GM23338 (cell line): Measurements from ENCODE around the gene KCNMB1. TPM values are rescaled to one million over a fixed set of nuclear protein-coding genes. Genes with fewer than 3 reads are reported as not detected.

Experiments used
- ATAC-seq: fragments of 200-7000 bp; cut with Tn5 transposase; 3 replicates; pipeline ENCODE4 v1.9.1; 2020
- DNase-seq: peaks from one replicate; pipeline ENCODE4 v3.0.0-alpha.2; 2015; ENCODE audit warnings: low spot score
- H2AFZ ChIP-seq: fragments of 200-600 bp; sonication (generic); 2 replicates; pipeline ENCODE4 v1.8.0; 2016; ENCODE audit warnings: antibody characterized with exemption, mild to moderate bottlenecking, moderate library complexity
- H3F3A ChIP-seq: fragments of 200-600 bp; sonication (generic); replicated peaks from 2 replicates; pipeline ENCODE4 v1.8.0; 2017; ENCODE audit warnings: antibody characterized with exemption, mixed run types, low read depth
- H3K27ac ChIP-seq: fragments of 200-600 bp; sonication (generic); 2 replicates; pipeline ENCODE4 v1.6.1; 2016; ENCODE audit warnings: low read depth
- H3K27me3 ChIP-seq: fragments of 200-600 bp; sonication (generic); 2 replicates; pipeline ENCODE4 v1.8.0; 2016; ENCODE audit warnings: mild to moderate bottlenecking, mixed run types, moderate library complexity; ENCODE audit not compliant: insufficient read depth
- H3K36me3 ChIP-seq: fragments of 200-600 bp; sonication (generic); 2 replicates; pipeline ENCODE4 v1.8.0; 2016; ENCODE audit warnings: mild to moderate bottlenecking; ENCODE audit not compliant: insufficient read depth
- H3K4me1 ChIP-seq: fragments of 200-600 bp; sonication (generic); 2 replicates; pipeline ENCODE4 v1.8.0; 2016; ENCODE audit warnings: mild to moderate bottlenecking, moderate library complexity; ENCODE audit not compliant: insufficient read depth
- H3K4me2 ChIP-seq: fragments of 200-600 bp; sonication (generic); 2 replicates; pipeline ENCODE4 v1.7.1; 2017; ENCODE audit warnings: mixed run types
- H3K4me3 ChIP-seq: fragments of 200-600 bp; sonication (generic); 2 replicates; pipeline ENCODE4 v1.6.1; 2016; ENCODE audit warnings: mixed run types
- H3K79me2 ChIP-seq: fragments of 200-600 bp; sonication (generic); replicated peaks from 2 replicates; pipeline ENCODE4 v1.8.0; 2017; ENCODE audit warnings: mild to moderate bottlenecking; ENCODE audit not compliant: insufficient read depth
- H3K9me2 ChIP-seq: fragments of 200-600 bp; sonication (generic); 2 replicates; pipeline ENCODE4 v1.8.0; 2017; ENCODE audit not compliant: insufficient read depth
- H4K20me1 ChIP-seq: fragments of 200-600 bp; sonication (generic); replicated peaks from 2 replicates; pipeline ENCODE4 v1.8.0; 2017; ENCODE audit warnings: mild to moderate bottlenecking; ENCODE audit not compliant: insufficient read depth
- H3K27ac Mint-ChIP-seq: 2 replicates; pipeline ENCODE4 v1.8.0; 2020; ENCODE audit warnings: inconsistent platforms, mild to moderate bottlenecking, moderate library complexity, mixed read lengths
- H3K27me3 Mint-ChIP-seq: 3 replicates; pipeline ENCODE4 v1.8.0; 2022; ENCODE audit warnings: low read depth, mild to moderate bottlenecking, moderate library complexity, mixed read lengths, inconsistent platforms; ENCODE audit not compliant: insufficient read depth, poor library complexity
- H3K36me3 Mint-ChIP-seq: 3 replicates; pipeline ENCODE4 v1.8.0; 2021; ENCODE audit warnings: low read depth, mild to moderate bottlenecking, inconsistent platforms, moderate library complexity, mixed read lengths
- H3K4me1 Mint-ChIP-seq: 3 replicates; pipeline ENCODE4 v1.8.0; 2020; ENCODE audit warnings: mild to moderate bottlenecking, inconsistent platforms, mixed read lengths
- H3K4me3 Mint-ChIP-seq: 3 replicates; pipeline ENCODE4 v1.8.0; 2021; ENCODE audit warnings: moderate library complexity, mild to moderate bottlenecking, inconsistent platforms, mixed read lengths
- H3K9me3 Mint-ChIP-seq: 3 replicates; pipeline ENCODE4 v1.8.0; 2020; ENCODE audit warnings: moderate library complexity, mild to moderate bottlenecking, inconsistent platforms, mixed read lengths
- CREB1 ChIP-seq: fragments of 250-450 bp; sonication (Bioruptor Pico); IDR thresholded peaks from 2 replicates; pipeline ENCODE4 v1.5.0; 2020; ENCODE audit warnings: low read depth, mild to moderate bottlenecking, moderate library complexity
- EZH2 ChIP-seq: fragments of 200-600 bp; sonication (generic); IDR thresholded peaks from one replicate; pipeline ENCODE4 v1.8.0; 2017; ENCODE audit warnings: antibody characterized with exemption, mild to moderate bottlenecking, low read depth; ENCODE audit not compliant: unreplicated experiment
- EZH2phosphoT487 ChIP-seq: fragments of 200-600 bp; sonication (generic); IDR thresholded peaks from one replicate; pipeline ENCODE4 v1.8.1; 2018; ENCODE audit warnings: antibody characterized with exemption; ENCODE audit not compliant: unreplicated experiment
- JUNB ChIP-seq: IDR thresholded peaks from one replicate; pipeline ENCODE4 v1.6.1; 2016; ENCODE audit warnings: antibody characterized with exemption; ENCODE audit not compliant: unreplicated experiment
- NANOG ChIP-seq: IDR thresholded peaks from 2 replicates; pipeline ENCODE4 v1.6.1; 2016; ENCODE audit warnings: antibody characterized with exemption, borderline replicate concordance
- POLR2AphosphoS5 ChIP-seq: IDR thresholded peaks from 2 replicates; pipeline ENCODE4 v1.6.1; 2016; ENCODE audit warnings: antibody characterized with exemption, low read depth
- STAT1 ChIP-seq: IDR thresholded peaks from one replicate; pipeline ENCODE4 v1.6.1; 2016; ENCODE audit warnings: antibody characterized with exemption; ENCODE audit not compliant: unreplicated experiment
- ZNF114 ChIP-seq: fragments of 250-450 bp; sonication (Bioruptor Pico); IDR thresholded peaks from 2 replicates; pipeline ENCODE4 v1.5.0; 2020; ENCODE audit warnings: mild to moderate bottlenecking, moderate library complexity
- ZNF331 ChIP-seq: fragments of 250-450 bp; sonication (Bioruptor Pico); IDR thresholded peaks from 2 replicates; pipeline ENCODE4 v1.5.0; 2020; ENCODE audit warnings: low read depth, mild to moderate bottlenecking, moderate library complexity
- polyA plus RNA-seq: library from polyadenylated mRNA; unstranded; fragments of >200 nt; fragmentation: Nextera tagmentation; extraction: Ambion mirVana; gene quantifications from 2 replicates; pipeline ENCODE4 v1.2.1, GENCODE V29; 2016
- total RNA-seq: library from RNA; depleted of rRNA; stranded (reverse); fragments of >200 nt; shearing (Covaris generic); gene quantifications from 2 replicates; pipeline ENCODE4 v1.2.3, GENCODE V29; 2014
- TF ChIP-seq, protein P1 (sequence below): IDR thresholded peaks from 2 replicates; pipeline ENCODE4 v1.6.1; 2016; ENCODE audit warnings: antibody characterized with exemption
- TF ChIP-seq, protein P2 (sequence below), 2 experiments: fragments of 200-600 bp in 1 of 2; sonication (generic) in 1 of 2; conservative IDR thresholded peaks; 2 replicates each; pipeline versions ENCODE4 v1.5.1 to v1.6.1; 2016 to 2017; ENCODE audit warnings: antibody characterized with exemption in 2 of 2, low read depth in 2 of 2, mild to moderate bottlenecking in 2 of 2, moderate library complexity in 1 of 2
- TF ChIP-seq, protein P3 (sequence below): IDR thresholded peaks from one replicate; pipeline ENCODE4 v1.6.1; 2018; ENCODE audit warnings: antibody characterized with exemption; ENCODE audit not compliant: unreplicated experiment
- TF ChIP-seq, protein P4 (sequence below): fragments of 250-450 bp; sonication (Bioruptor Pico); IDR thresholded peaks from 2 replicates; pipeline ENCODE4 v1.5.0; 2020; ENCODE audit warnings: mild to moderate bottlenecking, moderate library complexity

KCNMB1 gene
- total and polyA plus RNA-seq, 2 experiments from 2014 or later = 0.17 to 0.19 TPM

DNA sequence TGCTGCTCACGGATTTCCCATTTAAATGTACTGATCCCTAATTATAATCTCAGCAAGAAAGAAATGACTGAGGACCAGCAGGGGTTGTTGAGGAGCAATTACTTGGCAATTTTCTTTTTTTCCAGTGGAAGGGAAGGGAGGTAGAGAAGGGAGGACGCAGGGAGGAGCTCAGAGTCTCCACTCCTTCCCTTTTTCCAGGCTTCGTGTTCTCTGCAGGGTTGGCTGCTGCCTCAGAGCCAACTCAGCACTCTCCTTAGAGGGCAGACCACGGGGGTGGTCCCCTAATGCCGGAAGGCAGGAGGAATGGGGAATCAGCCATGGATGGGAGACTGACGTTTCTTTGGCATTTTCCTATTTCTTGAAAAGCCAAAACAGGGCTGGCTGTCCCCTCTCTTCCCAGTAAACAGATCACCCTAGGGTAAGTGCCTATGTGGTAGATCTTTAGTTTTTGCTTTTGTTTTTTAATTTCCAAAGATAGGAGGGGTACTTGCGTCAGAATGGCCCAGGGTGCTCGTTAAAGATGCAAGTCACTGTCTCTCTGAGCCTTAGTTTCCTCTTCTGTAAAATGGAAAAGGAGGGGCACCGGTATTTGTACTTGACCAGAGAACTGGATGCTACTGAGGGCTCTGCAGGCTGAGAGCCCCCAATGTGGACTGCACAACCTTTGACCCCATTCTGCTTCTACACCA, 52.0 kb downstream of the KCNMB1 start:
- Histone ChIP-seq H3K79me2 (no peaks in the 10 kb centered on the region), H2AFZ (peak overlapping the region; percentile 82), H3K4me2 (no peak overlapping the region), H3K36me3 (no peaks in the 10 kb centered on the region; the same call in 1 of the 2 replicates), H4K20me1 (no peaks in the 10 kb centered on the region), H3K27me3 (no peaks in the 10 kb centered on the region), H3F3A (0 out of 2 replicates have a peak, but pooled peaks cover 4% of the 10 kb centered on the region), H3K9me2 (no peaks in the 10 kb centered on the region), H3K27ac (no peak overlapping the region), H3K4me1 (peaks cover 45% of the 10 kb centered on the region), H3K4me3 (no peak overlapping the region)
- Mint-ChIP-seq H3K27ac (no peak overlapping the region), H3K9me3 (peaks cover 19% of the 10 kb centered on the region), H3K36me3 (peaks cover 13% of the 10 kb centered on the region; the same call in 2 of the 3 replicates), H3K4me1 (peaks cover 56% of the 10 kb centered on the region), H3K4me3 (no peak overlapping the region), H3K27me3 (peaks cover 5% of the 10 kb centered on the region)
- TF ChIP-seq ZNF114 (CRISPR knock-in tag) = no peak
- TF ChIP-seq ZNF331 (CRISPR knock-in tag) = no peak
- TF ChIP-seq, protein P1, sequence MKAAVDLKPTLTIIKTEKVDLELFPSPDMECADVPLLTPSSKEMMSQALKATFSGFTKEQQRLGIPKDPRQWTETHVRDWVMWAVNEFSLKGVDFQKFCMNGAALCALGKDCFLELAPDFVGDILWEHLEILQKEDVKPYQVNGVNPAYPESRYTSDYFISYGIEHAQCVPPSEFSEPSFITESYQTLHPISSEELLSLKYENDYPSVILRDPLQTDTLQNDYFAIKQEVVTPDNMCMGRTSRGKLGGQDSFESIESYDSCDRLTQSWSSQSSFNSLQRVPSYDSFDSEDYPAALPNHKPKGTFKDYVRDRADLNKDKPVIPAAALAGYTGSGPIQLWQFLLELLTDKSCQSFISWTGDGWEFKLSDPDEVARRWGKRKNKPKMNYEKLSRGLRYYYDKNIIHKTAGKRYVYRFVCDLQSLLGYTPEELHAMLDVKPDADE = no peak
- TF ChIP-seq, protein P2, sequence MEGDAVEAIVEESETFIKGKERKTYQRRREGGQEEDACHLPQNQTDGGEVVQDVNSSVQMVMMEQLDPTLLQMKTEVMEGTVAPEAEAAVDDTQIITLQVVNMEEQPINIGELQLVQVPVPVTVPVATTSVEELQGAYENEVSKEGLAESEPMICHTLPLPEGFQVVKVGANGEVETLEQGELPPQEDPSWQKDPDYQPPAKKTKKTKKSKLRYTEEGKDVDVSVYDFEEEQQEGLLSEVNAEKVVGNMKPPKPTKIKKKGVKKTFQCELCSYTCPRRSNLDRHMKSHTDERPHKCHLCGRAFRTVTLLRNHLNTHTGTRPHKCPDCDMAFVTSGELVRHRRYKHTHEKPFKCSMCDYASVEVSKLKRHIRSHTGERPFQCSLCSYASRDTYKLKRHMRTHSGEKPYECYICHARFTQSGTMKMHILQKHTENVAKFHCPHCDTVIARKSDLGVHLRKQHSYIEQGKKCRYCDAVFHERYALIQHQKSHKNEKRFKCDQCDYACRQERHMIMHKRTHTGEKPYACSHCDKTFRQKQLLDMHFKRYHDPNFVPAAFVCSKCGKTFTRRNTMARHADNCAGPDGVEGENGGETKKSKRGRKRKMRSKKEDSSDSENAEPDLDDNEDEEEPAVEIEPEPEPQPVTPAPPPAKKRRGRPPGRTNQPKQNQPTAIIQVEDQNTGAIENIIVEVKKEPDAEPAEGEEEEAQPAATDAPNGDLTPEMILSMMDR (conservative IDR thresholded peaks at IDR 0.05; ENCODE audit: low read depth in 2 of 2) = no peak
- no peak for TF ChIP-seq EZH2phosphoT487
- TF ChIP-seq, protein P3, sequence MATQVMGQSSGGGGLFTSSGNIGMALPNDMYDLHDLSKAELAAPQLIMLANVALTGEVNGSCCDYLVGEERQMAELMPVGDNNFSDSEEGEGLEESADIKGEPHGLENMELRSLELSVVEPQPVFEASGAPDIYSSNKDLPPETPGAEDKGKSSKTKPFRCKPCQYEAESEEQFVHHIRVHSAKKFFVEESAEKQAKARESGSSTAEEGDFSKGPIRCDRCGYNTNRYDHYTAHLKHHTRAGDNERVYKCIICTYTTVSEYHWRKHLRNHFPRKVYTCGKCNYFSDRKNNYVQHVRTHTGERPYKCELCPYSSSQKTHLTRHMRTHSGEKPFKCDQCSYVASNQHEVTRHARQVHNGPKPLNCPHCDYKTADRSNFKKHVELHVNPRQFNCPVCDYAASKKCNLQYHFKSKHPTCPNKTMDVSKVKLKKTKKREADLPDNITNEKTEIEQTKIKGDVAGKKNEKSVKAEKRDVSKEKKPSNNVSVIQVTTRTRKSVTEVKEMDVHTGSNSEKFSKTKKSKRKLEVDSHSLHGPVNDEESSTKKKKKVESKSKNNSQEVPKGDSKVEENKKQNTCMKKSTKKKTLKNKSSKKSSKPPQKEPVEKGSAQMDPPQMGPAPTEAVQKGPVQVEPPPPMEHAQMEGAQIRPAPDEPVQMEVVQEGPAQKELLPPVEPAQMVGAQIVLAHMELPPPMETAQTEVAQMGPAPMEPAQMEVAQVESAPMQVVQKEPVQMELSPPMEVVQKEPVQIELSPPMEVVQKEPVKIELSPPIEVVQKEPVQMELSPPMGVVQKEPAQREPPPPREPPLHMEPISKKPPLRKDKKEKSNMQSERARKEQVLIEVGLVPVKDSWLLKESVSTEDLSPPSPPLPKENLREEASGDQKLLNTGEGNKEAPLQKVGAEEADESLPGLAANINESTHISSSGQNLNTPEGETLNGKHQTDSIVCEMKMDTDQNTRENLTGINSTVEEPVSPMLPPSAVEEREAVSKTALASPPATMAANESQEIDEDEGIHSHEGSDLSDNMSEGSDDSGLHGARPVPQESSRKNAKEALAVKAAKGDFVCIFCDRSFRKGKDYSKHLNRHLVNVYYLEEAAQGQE = no peak
- TF ChIP-seq EZH2 = no peak
- TF ChIP-seq, protein P4, sequence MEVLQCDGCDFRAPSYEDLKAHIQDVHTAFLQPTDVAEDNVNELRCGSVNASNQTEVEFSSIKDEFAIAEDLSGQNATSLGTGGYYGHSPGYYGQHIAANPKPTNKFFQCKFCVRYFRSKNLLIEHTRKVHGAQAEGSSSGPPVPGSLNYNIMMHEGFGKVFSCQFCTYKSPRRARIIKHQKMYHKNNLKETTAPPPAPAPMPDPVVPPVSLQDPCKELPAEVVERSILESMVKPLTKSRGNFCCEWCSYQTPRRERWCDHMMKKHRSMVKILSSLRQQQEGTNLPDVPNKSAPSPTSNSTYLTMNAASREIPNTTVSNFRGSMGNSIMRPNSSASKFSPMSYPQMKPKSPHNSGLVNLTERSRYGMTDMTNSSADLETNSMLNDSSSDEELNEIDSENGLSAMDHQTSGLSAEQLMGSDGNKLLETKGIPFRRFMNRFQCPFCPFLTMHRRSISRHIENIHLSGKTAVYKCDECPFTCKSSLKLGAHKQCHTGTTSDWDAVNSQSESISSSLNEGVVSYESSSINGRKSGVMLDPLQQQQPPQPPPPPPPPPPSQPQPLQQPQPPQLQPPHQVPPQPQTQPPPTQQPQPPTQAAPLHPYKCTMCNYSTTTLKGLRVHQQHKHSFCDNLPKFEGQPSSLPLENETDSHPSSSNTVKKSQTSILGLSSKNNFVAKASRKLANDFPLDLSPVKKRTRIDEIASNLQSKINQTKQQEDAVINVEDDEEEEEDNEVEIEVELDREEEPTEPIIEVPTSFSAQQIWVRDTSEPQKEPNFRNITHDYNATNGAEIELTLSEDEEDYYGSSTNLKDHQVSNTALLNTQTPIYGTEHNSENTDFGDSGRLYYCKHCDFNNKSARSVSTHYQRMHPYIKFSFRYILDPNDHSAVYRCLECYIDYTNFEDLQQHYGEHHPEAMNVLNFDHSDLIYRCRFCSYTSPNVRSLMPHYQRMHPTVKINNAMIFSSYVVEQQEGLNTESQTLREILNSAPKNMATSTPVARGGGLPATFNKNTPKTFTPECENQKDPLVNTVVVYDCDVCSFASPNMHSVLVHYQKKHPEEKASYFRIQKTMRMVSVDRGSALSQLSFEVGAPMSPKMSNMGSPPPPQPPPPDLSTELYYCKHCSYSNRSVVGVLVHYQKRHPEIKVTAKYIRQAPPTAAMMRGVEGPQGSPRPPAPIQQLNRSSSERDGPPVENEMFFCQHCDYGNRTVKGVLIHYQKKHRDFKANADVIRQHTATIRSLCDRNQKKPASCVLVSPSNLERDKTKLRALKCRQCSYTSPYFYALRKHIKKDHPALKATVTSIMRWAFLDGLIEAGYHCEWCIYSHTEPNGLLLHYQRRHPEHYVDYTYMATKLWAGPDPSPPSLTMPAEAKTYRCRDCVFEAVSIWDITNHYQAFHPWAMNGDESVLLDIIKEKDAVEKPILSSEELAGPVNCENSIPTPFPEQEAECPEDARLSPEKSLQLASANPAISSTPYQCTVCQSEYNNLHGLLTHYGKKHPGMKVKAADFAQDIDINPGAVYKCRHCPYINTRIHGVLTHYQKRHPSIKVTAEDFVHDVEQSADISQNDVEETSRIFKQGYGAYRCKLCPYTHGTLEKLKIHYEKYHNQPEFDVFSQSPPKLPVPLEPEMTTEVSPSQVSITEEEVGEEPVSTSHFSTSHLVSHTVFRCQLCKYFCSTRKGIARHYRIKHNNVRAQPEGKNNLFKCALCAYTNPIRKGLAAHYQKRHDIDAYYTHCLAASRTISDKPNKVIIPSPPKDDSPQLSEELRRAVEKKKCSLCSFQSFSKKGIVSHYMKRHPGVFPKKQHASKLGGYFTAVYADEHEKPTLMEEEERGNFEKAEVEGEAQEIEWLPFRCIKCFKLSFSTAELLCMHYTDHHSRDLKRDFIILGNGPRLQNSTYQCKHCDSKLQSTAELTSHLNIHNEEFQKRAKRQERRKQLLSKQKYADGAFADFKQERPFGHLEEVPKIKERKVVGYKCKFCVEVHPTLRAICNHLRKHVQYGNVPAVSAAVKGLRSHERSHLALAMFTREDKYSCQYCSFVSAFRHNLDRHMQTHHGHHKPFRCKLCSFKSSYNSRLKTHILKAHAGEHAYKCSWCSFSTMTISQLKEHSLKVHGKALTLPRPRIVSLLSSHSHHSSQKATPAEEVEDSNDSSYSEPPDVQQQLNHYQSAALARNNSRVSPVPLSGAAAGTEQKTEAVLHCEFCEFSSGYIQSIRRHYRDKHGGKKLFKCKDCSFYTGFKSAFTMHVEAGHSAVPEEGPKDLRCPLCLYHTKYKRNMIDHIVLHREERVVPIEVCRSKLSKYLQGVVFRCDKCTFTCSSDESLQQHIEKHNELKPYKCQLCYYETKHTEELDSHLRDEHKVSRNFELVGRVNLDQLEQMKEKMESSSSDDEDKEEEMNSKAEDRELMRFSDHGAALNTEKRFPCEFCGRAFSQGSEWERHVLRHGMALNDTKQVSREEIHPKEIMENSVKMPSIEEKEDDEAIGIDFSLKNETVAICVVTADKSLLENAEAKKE (CRISPR knock-in tag) = no peak
- no peak for TF ChIP-seq NANOG
- TF ChIP-seq POLR2AphosphoS5 = no peak
- TF ChIP-seq JUNB = no peak
- TF ChIP-seq STAT1 = no peak
- no peak for TF ChIP-seq CREB1 (CRISPR knock-in tag)
- ATAC-seq (no peak), DNase-seq (no peak)
